ENCODE measurements around the gene COX6A1. TPM values are rescaled to one million over a fixed set of nuclear protein-coding genes. Genes with fewer than 3 reads are reported as not detected.

Gene COX6A1
- total and polyA plus RNA-seq, 2 of the 13 experiments (the other 11 are each of a cell fraction or from before 2014, with no cell fraction given) = 542 to 673 TPM

- peak; percentile 60; the same call in 1 of the 2 replicates for TF ChIP-seq PITX1 (CRISPR knock-in tag; IDR thresholded peaks at IDR 0.05)
- TF ChIP-seq ZFP91 (CRISPR knock-in tag; IDR thresholded peaks at IDR 0.05; ENCODE audit: borderline replicate concordance) = peak; percentile 94; the same call in 1 of the 2 replicates
- TF ChIP-seq ZFX (CRISPR knock-in tag; IDR thresholded peaks at IDR 0.05; ENCODE audit: low read depth) = peak; percentile 98
- peak; percentile 80; the same call in 1 of the 2 replicates for TF ChIP-seq MXD3 (CRISPR knock-in tag; IDR thresholded peaks at IDR 0.05)
- 0 out of 2 replicates have a peak, but pooled peaks have one; percentile 19 for TF ChIP-seq TEAD2 (CRISPR knock-in tag; IDR thresholded peaks at IDR 0.05)
- TF ChIP-seq SNRNP70 (IDR thresholded peaks at IDR 0.05; ENCODE audit: low read depth, low read length) = no peak
- 0 out of 2 replicates have a peak, but pooled peaks have one; percentile 14 for TF ChIP-seq ELK4 (CRISPR knock-in tag; IDR thresholded peaks at IDR 0.05; ENCODE audit: borderline replicate concordance)
- TF ChIP-seq MTF1 (CRISPR knock-in tag; IDR thresholded peaks at IDR 0.05) = no peak
- no peak for TF ChIP-seq ATRX (CRISPR knock-in tag; IDR thresholded peaks at IDR 0.05; ENCODE audit: borderline replicate concordance)
- TF ChIP-seq ZNF605 (CRISPR knock-in tag; IDR thresholded peaks at IDR 0.05) = peak; percentile 92
- peak; percentile 52; the same call in 1 of the 2 replicates for TF ChIP-seq ZNF766 (CRISPR knock-in tag; IDR thresholded peaks at IDR 0.05; ENCODE audit: borderline replicate concordance)
- peak; percentile 53; the same call in 1 of the 2 replicates for TF ChIP-seq ZBTB7B (CRISPR knock-in tag; IDR thresholded peaks at IDR 0.05)
- TF ChIP-seq STAG1 (CRISPR knock-in tag; IDR thresholded peaks at IDR 0.05) = no peak
- TF ChIP-seq KLF15 (CRISPR knock-in tag; IDR thresholded peaks at IDR 0.05; ENCODE audit: borderline replicate concordance) = 0 out of 2 replicates have a peak, but pooled peaks have one; percentile 71
- TF ChIP-seq ZNF788 (CRISPR knock-in tag; IDR thresholded peaks at IDR 0.05; ENCODE audit: borderline replicate concordance) = peak; percentile 95; the same call in 1 of the 2 replicates
- peak; percentile 58; the same call in 1 of the 2 replicates for TF ChIP-seq ZNF747 (CRISPR knock-in tag; IDR thresholded peaks at IDR 0.05; ENCODE audit: borderline replicate concordance)
- TF ChIP-seq ZNF781 (CRISPR knock-in tag; IDR thresholded peaks at IDR 0.05; ENCODE audit: borderline replicate concordance, not compliant biosample characterization) = peak; percentile 51
- TF ChIP-seq ZBTB26 (CRISPR knock-in tag; IDR thresholded peaks at IDR 0.05; ENCODE audit: borderline replicate concordance) = peak; percentile 93
Observed at GRCh38 chr12:120445911-120446843, 8.3 kb downstream of the COX6A1 start, which contains the start of the genes GATC and TRIAP1 (continued).

All from HepG2 (cell line).